Liver (tissue), 3 donors: ENCODE results near the gene BOLA1.
"Not testable (repeated sequence)": the region's sequence is repeated elsewhere in the genome, so short reads cannot be mapped to it uniquely, and the experiment has no call there.

Experiments
- EGR1 ChIP-seq, 2 donors: IDR thresholded peaks; 2 replicates each; pipeline ENCODE4 v1.6.1; 2016 to 2018; ENCODE audit warnings: antibody characterized with exemption in 2 of 2, low read depth in 2 of 2
- FOXA2 ChIP-seq: IDR thresholded peaks from 2 replicates; pipeline ENCODE4 v1.6.1; 2016; ENCODE audit warnings: antibody characterized with exemption
- JUND ChIP-seq, 2 donors: IDR thresholded peaks; 2 replicates each; pipeline ENCODE4 v1.6.1; 2016; ENCODE audit warnings: antibody characterized with exemption in 2 of 2
- RXRA ChIP-seq, 2 donors: IDR thresholded peaks; 2 replicates each; pipeline ENCODE4 v1.6.1; 2017 to 2018; ENCODE audit warnings: antibody characterized with exemption in 2 of 2, mild to moderate bottlenecking in 1 of 2
- SP1 ChIP-seq: IDR thresholded peaks from 2 replicates; pipeline ENCODE4 v1.6.1; 2018; ENCODE audit warnings: antibody characterized with exemption, mild to moderate bottlenecking
- TAF1 ChIP-seq: conservative IDR thresholded peaks from 2 replicates; pipeline ENCODE4 v1.6.1; 2016; ENCODE audit warnings: antibody characterized with exemption, mild to moderate bottlenecking
- TF ChIP-seq, protein P1 (sequence below): fragments of 150-350 bp; IDR thresholded peaks from 2 replicates; pipeline ENCODE4 v1.5.1; 2017; ENCODE audit warnings: improper control_type of control experiment, low read depth, low read length; ENCODE audit not compliant: missing input control
- TF ChIP-seq, protein P2 (sequence below): IDR thresholded peaks from 2 replicates; pipeline ENCODE4 v1.6.1; 2016; ENCODE audit warnings: antibody characterized with exemption, mild to moderate bottlenecking
- TF ChIP-seq, protein P3 (sequence below): IDR thresholded peaks from 2 replicates; pipeline ENCODE4 v1.6.1; 2016; ENCODE audit warnings: antibody characterized with exemption
- TF ChIP-seq, protein P4 (sequence below): IDR thresholded peaks from 2 replicates; pipeline ENCODE4 v1.6.1; 2016; ENCODE audit warnings: antibody characterized with exemption
- donor health status: healthy.
- donor health status: healthy.

GRCh38 chr1:149861497-149862054 is 37.8 kb upstream of the BOLA1 start:
- TF ChIP-seq, protein P1, sequence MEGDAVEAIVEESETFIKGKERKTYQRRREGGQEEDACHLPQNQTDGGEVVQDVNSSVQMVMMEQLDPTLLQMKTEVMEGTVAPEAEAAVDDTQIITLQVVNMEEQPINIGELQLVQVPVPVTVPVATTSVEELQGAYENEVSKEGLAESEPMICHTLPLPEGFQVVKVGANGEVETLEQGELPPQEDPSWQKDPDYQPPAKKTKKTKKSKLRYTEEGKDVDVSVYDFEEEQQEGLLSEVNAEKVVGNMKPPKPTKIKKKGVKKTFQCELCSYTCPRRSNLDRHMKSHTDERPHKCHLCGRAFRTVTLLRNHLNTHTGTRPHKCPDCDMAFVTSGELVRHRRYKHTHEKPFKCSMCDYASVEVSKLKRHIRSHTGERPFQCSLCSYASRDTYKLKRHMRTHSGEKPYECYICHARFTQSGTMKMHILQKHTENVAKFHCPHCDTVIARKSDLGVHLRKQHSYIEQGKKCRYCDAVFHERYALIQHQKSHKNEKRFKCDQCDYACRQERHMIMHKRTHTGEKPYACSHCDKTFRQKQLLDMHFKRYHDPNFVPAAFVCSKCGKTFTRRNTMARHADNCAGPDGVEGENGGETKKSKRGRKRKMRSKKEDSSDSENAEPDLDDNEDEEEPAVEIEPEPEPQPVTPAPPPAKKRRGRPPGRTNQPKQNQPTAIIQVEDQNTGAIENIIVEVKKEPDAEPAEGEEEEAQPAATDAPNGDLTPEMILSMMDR: not testable (repeated sequence)
- not testable (repeated sequence) for TF ChIP-seq RXRA (IDR thresholded peaks at IDR 0.05); TAF1; FOXA2; EGR1 (IDR thresholded peaks at IDR 0.05; ENCODE audit: low read depth in 2 of 2); JUND (IDR thresholded peaks at IDR 0.05); SP1
- TF ChIP-seq, protein P2, sequence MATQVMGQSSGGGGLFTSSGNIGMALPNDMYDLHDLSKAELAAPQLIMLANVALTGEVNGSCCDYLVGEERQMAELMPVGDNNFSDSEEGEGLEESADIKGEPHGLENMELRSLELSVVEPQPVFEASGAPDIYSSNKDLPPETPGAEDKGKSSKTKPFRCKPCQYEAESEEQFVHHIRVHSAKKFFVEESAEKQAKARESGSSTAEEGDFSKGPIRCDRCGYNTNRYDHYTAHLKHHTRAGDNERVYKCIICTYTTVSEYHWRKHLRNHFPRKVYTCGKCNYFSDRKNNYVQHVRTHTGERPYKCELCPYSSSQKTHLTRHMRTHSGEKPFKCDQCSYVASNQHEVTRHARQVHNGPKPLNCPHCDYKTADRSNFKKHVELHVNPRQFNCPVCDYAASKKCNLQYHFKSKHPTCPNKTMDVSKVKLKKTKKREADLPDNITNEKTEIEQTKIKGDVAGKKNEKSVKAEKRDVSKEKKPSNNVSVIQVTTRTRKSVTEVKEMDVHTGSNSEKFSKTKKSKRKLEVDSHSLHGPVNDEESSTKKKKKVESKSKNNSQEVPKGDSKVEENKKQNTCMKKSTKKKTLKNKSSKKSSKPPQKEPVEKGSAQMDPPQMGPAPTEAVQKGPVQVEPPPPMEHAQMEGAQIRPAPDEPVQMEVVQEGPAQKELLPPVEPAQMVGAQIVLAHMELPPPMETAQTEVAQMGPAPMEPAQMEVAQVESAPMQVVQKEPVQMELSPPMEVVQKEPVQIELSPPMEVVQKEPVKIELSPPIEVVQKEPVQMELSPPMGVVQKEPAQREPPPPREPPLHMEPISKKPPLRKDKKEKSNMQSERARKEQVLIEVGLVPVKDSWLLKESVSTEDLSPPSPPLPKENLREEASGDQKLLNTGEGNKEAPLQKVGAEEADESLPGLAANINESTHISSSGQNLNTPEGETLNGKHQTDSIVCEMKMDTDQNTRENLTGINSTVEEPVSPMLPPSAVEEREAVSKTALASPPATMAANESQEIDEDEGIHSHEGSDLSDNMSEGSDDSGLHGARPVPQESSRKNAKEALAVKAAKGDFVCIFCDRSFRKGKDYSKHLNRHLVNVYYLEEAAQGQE: not testable (repeated sequence)
- TF ChIP-seq, protein P3, sequence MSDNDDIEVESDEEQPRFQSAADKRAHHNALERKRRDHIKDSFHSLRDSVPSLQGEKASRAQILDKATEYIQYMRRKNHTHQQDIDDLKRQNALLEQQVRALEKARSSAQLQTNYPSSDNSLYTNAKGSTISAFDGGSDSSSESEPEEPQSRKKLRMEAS: not testable (repeated sequence)
- TF ChIP-seq, protein P4, sequence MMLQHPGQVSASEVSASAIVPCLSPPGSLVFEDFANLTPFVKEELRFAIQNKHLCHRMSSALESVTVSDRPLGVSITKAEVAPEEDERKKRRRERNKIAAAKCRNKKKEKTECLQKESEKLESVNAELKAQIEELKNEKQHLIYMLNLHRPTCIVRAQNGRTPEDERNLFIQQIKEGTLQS: not testable (repeated sequence)
